ENCODE measurements around the gene FARP1.

FARP1 gene

GRCh38 chr13:98308086-98308911 is 165.4 kb downstream of the FARP1 start:
- no peak for DNase-seq (ENCODE audit: low read depth in 3 of 3)

GRCh38 chr13:98309569-98310335 is 166.9 kb downstream of the FARP1 start:
- no peak for DNase-seq (ENCODE audit: low read depth in 3 of 3)

- no peak for DNase-seq (ENCODE audit: low read depth in 3 of 3)
Observed at GRCh38 chr13:98310485-98311199, 167.7 kb downstream of the FARP1 start.

DNA sequence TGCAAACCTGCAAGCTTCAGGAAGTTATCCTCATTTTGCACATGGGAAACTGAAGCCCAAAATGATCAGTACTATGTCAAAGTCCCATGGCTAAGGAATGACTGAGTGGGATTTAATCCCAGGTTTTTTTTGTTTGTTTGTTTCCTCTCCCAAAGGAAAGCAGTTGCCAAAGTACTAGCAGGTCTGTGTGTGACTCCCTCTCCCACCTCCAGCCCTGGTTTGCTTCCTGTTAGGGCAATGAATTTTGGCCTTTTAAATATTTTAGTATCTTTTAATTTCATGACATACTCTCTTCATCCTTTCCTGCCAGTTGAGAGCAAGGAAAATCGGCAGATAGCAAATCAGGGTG is 168.3 kb downstream of the FARP1 start:
- no peak for DNase-seq (ENCODE audit: low read depth in 3 of 3)

DNA sequence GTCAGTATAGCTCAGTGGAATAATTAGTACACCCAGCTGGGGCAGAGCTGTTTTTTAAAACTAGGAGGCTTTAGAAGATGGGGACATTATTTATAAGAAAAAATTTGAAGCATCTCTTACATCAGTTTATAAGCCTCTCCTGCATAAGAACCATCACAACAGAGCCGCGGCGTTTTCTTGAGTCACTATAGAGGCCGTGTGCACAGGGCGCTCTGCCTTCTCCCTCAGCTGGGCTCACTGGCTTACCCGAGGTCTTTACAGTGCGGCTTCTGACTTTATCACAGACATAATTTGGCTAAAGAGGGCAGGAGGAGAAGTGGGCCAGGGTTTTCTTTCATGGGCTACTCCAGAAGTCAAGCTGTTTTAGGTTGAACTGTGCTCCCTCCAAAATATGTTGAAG is 169.7 kb downstream of the FARP1 start:
- DNase-seq (ENCODE audit: low read depth in 3 of 3), result no peak

- DNase-seq (ENCODE audit: low read depth in 3 of 3), result no peak
Observed at GRCh38 chr13:98313023-98313921, 170.4 kb downstream of the FARP1 start.

DNA sequence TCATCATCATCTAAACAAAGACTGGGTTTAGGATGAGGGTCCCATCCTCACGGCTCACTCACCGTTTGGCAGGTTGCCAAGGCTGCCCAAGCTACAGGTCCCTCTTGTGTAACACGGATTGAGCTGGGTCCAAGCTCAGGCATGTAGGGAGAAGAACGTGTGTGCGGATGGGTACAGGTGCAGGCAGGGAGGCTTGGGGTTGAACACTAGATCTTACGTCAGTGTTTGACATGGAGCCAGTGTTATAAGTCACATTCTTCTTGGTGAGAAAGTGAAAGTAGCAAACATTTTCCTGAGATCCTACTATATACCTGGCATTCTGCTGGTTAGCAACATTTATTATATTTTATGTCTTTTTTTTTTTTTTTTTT is 171.0 kb downstream of the FARP1 start:
- DNase-seq (ENCODE audit: low read depth in 3 of 3), result no peak

DNA sequence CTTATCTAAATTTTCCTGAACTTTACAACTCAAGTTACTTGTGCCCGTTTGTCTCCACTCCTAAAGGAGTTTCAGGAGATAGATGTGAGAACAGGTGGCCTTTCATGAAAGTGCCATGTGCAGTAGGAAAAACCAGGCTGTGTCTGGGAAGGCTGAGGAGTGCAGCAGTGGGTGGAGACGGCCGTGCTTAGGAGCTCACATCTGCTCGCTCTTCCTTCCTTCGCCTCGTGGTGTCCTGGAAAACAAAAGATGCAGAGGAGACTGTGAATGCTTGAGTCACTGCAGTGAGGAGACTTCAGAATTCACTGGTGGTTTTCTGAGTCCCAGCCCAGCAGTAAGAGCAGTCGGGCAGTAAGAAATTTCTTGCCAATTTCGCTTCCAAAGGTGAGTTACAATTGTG is 172.6 kb downstream of the FARP1 start:
- DNase-seq (ENCODE audit: low read depth in 3 of 3), result no peak

GRCh38 chr13:98315902-98316301 is 173.0 kb downstream of the FARP1 start:
- no peak for DNase-seq (ENCODE audit: low read depth in 3 of 3)

DNA sequence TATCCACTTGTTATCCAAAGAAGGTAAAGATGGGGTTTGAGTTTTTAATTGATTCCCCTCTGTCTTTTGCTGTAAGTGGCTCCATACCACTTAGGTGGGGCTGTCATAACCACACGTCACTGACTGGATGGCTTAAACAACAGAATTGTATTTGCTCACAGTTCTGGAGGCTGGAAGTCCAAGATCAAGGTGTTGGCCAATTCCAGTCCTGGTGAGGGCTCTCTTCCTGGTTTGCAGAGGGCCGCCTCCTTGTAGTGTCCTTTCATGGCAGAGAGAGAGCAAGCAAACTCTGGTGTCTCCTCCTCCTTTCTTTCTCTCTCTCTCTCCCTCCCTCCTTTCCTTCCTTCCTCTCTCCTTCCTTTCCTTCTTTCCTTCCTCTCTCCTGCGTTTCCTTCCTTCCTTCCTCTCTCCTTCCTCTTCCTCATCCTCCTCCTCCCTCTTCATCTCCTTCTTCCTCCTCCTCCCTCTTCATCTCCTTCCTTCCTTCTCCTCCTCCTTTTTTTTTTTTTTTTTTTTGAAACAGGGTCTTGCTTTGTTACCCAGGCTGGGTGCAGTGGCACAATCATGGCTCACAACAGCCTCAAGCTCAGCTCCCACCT is 174.8 kb downstream of the FARP1 start:
- DNase-seq (ENCODE audit: low read depth in 3 of 3), result no peak

GRCh38 chr13:98318263-98318878 is 175.5 kb downstream of the FARP1 start:
- DNase-seq (ENCODE audit: low read depth in 3 of 3), result no peak

DNA sequence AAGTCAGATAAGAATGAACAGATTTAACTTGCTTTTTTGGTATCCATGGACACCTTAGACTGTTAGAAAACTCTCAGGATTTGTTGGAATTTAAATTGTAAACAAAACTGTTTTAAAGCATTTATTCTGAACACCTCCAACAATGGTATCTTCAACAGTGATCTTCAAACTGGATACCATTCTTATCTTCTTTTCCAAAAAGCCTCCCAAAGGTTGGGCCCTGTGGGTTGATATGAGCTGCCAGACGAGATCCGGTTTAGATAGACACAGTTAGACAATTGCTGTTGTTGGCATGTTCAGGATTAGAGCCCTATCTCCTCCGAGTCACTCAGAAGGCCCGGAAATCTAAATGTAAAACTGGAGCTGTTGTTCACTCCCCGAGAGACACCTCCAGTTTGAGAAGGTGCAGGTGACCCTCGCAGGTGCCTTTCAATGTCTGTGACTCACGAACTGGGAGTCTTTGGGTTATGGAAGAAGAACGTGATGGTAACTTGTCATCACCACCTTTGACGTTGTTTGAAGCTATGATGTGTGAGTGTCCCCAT is 177.7 kb downstream of the FARP1 start:
- DNase-seq (ENCODE audit: low read depth in 3 of 3), result no peak

GRCh38 chr13:98321395-98321794 is 178.5 kb downstream of the FARP1 start:
- no peak for DNase-seq (ENCODE audit: low read depth in 3 of 3)

GRCh38 chr13:98322091-98322718 is 179.3 kb downstream of the FARP1 start:
- no peak for DNase-seq (ENCODE audit: low read depth in 3 of 3)

- no peak for DNase-seq (ENCODE audit: low read depth in 3 of 3)
Observed at GRCh38 chr13:98324105-98324504, 181.2 kb downstream of the FARP1 start.

- no peak for DNase-seq (ENCODE audit: low read depth in 3 of 3)
Observed at GRCh38 chr13:98325724-98326123, 182.8 kb downstream of the FARP1 start.

GRCh38 chr13:98326291-98326690 is 183.4 kb downstream of the FARP1 start:
- no peak for DNase-seq (ENCODE audit: low read depth in 3 of 3)

- DNase-seq (ENCODE audit: low read depth in 3 of 3), result no peak
Observed at GRCh38 chr13:98327371-98328270, 184.7 kb downstream of the FARP1 start.

- no peak for DNase-seq (ENCODE audit: low read depth in 3 of 3)
Observed at GRCh38 chr13:98328511-98328910, 185.6 kb downstream of the FARP1 start.

All from stimulated activated CD4-positive, alpha-beta T cell treated with anti-CD3 and anti-CD28 coated beads, TNF-alpha, amount 100 ng/mL, for 24 hours (primary cell).